Endothelial cell of umbilical vein (primary cell): ENCODE results near the gene FBLN2.

Source experiments
- POLR2A ChIP-seq: IDR thresholded peaks from 2 replicates; pipeline ENCODE4 v1.6.1; 2012; ENCODE audit warnings: low read depth, mild to moderate bottlenecking, control low read depth, low read length
- POLR2AphosphoS5 ChIP-seq: IDR thresholded peaks from 2 replicates; pipeline ENCODE4 v1.6.1; 2012; ENCODE audit warnings: low read depth, mild to moderate bottlenecking, control low read depth, low read length, moderate library complexity; ENCODE audit not compliant: insufficient read depth
- TF ChIP-seq, protein P1 (sequence below), 2 donors: IDR thresholded peaks; 1 replicate in 1 of 2; 2 replicates in 1 of 2; pipeline ENCODE4 v1.5.1; 2011; ENCODE audit warnings: low read length in 2 of 2, mild to moderate bottlenecking in 2 of 2, moderate library complexity in 2 of 2, control low read depth in 1 of 2, inconsistent platforms in 1 of 2, low read depth in 1 of 2; ENCODE audit not compliant: insufficient read depth in 1 of 2; ENCODE audit errors: extremely low read depth in 1 of 2

DNA sequence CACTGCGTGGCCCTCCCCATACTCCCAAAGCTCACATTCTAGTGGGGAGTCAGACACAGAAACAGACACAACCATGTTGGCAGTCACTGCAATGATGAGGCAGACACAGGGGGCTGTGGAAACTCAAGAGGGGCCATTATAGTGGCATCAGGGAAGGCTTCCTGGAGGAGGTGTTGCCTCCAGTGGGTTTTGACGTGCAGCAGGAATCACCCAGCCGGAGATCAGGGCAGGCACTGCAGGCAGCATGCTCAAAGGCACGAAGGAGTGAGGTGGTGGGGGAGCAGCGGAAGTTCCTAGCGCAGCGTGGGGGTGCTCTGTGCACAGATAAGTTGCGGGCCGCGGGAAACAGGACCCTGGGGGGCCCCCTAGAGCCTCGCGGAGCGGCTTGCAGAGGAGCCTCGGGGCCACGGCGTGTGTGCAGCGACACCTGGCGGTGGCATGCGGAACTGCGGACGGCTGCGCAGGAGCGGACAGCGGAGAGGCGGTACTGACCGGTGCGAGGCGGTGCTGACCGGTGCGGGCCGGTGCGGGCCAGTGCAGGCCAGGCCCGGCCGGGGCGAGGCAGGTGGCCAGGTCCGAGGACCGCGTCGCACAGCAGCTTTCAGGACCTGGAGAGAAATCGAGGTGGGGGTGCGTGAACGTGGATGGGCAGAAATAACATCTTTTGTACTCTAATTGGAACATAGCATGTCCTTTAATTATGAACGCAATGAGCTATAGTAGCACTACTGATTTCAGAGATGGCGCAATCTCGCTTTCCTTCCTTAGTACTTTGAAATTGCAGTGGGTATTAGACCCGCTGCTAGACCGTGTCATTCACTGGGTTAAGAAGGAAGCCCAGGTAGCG is 101.5 kb downstream of the FBLN2 start:
- TF ChIP-seq POLR2A (no peak), POLR2AphosphoS5 (no peak)
- TF ChIP-seq, protein P1, sequence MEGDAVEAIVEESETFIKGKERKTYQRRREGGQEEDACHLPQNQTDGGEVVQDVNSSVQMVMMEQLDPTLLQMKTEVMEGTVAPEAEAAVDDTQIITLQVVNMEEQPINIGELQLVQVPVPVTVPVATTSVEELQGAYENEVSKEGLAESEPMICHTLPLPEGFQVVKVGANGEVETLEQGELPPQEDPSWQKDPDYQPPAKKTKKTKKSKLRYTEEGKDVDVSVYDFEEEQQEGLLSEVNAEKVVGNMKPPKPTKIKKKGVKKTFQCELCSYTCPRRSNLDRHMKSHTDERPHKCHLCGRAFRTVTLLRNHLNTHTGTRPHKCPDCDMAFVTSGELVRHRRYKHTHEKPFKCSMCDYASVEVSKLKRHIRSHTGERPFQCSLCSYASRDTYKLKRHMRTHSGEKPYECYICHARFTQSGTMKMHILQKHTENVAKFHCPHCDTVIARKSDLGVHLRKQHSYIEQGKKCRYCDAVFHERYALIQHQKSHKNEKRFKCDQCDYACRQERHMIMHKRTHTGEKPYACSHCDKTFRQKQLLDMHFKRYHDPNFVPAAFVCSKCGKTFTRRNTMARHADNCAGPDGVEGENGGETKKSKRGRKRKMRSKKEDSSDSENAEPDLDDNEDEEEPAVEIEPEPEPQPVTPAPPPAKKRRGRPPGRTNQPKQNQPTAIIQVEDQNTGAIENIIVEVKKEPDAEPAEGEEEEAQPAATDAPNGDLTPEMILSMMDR (IDR thresholded peaks at IDR 0.05; ENCODE audit: extremely low read depth in 1 of 2, insufficient read depth in 1 of 2, low read depth in 1 of 2, low read length in 2 of 2): peak; percentile 99 to 100
